HG02938 (cell line): ENCODE measurements around the gene L2HGDH.
"Not testable (repeated sequence)": the region's sequence is repeated elsewhere in the genome, so short reads cannot be mapped to it uniquely, and the experiment has no call there.

Experiments
- ATAC-seq: cut with Tn5 transposase; IDR thresholded peaks from one replicate; pipeline ENCODE4 v1.9.1; 2021; ENCODE audit warnings: mild to moderate bottlenecking, moderate library complexity; ENCODE audit not compliant: unreplicated experiment

The L2HGDH gene

DNA sequence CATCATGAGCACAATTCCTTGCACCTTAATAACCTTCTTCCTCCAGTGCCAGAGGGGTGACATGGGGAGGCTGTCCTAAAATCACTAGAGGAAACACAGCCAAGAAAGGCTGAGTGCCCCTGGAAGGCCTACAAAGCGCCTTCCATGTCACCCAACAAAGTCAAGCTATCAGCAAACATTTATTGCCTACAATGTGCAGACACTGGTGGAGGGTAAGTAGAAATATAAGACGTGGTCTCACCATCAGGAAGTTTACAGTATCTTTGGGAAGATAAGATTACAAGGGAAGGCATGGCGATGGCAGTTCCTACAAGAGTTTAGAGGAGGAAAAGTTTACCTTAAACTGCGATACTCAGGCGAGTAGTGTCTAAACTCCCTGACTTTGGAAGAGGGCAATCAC lies 28.0 kb upstream of the L2HGDH start:
- no peak for ATAC-seq

DNA sequence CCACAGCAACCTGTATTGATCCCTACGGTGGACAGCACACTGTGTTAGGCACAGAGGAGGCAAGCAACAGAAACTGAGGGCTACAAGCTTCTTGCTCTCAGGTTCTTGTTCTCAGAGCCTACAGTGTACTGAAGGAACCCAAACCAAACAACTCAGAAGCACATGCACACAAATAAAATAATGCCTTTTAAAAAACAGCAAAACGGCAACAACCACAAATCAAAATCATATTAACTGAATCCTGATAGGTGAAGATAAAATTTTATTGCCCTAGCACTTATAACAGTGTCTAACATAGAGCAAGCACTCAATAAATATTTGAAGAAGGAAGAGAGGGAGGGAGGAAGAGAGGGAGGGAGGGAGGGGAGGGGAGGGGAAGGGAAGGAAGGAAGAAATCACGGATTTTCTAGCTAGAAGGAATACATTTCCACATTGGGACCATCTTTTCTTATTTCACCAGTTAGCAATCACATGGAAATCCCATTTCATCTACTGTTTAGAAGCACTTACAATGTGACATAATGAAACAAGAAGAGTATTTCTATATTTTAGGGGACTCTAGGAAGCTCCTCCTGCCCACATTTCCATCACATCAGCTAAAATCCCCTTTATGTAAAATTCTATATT lies 27.3 kb upstream of the L2HGDH start:
- no peak for ATAC-seq

GRCh38 chr14:50338587-50338986 lies 26.6 kb upstream of the L2HGDH start:
- no peak for ATAC-seq

DNA sequence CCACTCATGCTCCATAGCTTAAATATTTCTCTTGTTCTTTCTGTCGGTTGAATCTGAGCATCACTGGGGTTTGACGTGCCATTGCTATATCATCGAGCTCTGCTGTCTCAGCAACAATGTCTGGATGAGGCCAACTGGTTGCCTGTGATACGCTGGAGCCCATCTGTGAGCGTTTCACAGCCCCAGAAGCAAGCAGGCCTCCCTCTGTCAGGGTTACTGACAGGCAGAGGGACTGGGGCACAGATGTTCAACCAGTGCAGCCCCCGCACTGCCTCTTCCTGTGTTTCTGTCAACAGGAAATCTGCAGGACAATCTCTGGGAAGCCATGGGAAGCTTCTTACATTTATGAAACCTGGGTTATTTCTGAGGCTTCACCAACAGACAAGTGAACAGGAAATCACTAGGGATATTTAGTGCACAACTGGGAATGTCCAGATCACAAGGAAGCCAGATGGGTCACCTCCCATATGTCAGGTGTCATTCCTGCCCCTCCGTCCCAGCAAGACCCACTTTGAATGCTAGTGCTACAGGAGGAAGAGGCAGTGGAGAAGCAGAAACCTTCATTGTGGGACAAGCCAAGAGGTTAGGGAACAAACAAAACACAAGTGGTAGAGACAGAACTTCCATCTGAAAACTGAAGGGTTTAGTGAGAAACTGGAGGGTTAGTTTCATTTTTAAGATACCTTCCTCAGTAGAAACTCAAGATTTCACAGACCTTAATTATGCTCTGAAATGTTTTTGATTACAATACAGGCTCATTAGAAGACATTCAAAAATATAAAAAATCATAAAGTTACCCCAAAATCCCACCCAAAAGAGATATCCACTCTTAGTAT lies 24.2 kb upstream of the L2HGDH start:
- ATAC-seq: no peak

DNA sequence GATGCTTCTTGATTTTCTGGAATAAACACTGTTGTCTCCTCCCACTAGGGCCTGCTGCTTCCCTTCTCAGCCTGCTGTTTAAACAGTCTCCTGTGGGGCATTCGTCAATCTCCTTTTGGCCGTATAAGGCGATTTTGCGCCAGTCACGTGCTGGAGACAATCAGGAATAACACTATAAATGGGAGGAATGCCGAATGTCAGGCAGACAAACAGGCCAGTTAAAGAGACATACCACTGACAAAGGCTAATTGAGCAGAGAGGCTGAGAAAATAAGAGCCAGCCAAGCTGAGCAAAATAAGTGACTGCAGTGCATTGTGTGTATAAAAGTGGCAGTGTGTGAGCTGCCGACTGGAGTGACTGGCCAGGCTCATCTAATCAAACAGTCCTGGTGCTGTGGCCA lies 23.4 kb upstream of the L2HGDH start:
- ATAC-seq: no peak

DNA sequence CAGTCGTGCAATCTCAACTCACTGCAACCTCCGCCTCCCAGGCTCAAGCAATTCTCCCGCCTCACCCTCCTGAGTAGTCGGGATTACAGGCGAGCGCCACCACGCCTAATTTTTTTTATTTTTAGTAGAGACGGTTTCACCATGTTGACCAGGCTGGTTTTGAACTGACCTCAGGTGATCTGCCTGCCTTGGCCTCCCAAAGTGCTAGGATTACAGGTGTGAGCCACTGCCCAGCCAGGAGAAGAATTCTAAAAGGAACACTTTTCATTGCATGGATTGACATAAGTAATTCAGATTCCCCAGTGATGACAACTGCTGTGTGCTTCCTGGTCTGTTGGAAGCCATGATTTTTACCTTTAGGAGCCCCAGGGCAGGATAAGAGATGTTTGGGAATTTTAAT lies 22.2 kb upstream of the L2HGDH start:
- ATAC-seq: no peak

GRCh38 chr14:50333014-50333509 lies 21.0 kb upstream of the L2HGDH start:
- ATAC-seq: no peak

GRCh38 chr14:50331596-50331995 lies 19.6 kb upstream of the L2HGDH start:
- no peak for ATAC-seq

- peak; percentile 92 for ATAC-seq
These were observed 9.1 kb upstream of the L2HGDH start for GRCh38 chr14:50321009-50321660.

DNA sequence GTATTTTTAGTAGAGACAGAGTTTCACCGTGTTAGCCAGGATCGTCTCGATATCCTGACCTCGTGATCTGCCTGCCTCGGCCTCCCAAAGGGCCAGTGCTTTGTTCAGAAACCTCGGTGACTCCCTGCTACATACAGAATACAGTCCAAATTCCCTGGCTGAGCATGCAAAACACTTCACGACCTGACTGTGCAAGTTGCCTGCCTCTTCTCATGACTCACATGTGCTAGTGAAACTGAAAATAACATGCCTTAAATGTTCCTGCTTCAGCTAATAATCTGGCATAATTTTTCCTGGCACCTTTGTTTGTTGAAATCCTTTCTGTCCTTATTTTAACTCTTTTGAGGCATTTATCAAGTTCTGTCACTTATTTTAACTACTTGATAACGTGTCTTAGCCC lies 8.3 kb upstream of the L2HGDH start:
- ATAC-seq: no peak

GRCh38 chr14:50319721-50320120 lies 7.7 kb upstream of the L2HGDH start:
- ATAC-seq: no peak

DNA sequence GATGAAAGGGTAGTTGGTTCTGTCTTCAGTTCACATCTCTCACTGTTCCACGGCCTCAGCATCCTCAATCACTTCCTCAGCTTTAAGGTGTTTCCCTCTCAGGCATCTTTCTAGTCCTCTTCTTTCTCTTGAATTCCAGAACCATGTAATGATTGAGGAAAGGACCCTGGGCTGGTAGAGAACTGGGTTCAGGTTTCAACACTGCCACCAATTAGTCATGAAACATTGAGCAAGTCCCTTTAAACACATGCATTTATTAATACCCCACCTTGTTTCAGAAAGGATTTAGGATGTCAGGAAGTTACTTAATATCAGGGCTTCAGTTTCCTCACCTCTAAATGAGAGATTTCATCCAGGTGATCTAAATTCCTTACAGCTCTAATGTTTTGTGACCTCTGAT lies 7.3 kb upstream of the L2HGDH start:
- no peak for ATAC-seq

GRCh38 chr14:50318031-50318626 lies 6.1 kb upstream of the L2HGDH start:
- no peak for ATAC-seq

DNA sequence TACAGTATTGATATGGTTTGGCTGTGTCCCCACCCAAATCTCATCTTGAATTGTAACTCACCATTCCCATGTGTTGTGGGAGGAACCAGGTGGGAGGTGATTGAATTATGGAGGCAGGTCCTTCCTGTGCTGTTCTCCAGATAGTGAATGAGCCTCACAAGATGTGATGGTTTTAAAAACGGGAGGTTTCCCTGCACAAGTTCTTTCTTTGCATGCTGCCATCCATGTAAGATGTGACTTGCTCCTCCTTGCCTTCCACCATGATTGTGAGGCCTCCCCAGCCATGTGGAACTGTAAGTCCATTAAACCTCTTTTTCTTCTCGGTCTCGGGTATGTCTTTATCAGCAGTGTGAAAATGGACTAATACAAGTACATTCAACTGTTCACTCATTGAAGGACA lies 2.1 kb upstream of the L2HGDH start:
- not testable (repeated sequence) for ATAC-seq

DNA sequence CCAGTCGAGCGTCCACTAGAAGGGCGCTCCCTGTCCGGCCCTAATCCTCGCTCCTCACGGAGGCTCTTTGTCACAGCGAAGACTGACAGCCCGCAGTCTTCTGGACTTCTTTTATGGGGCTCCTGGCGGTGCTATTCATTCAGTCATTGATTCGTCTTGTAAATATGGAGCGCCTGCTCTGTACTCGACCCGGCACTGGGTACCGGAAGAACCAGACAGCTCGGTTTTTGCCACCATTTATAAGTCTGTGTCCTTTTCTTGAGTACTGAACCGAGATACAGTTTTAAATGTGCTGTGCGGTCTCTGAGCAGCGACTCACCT lies 665 bp upstream of the L2HGDH start:
- peak; percentile 21 for ATAC-seq

GRCh38 chr14:50311337-50311971 lies 575 bp downstream of the L2HGDH start:
- no peak for ATAC-seq

DNA sequence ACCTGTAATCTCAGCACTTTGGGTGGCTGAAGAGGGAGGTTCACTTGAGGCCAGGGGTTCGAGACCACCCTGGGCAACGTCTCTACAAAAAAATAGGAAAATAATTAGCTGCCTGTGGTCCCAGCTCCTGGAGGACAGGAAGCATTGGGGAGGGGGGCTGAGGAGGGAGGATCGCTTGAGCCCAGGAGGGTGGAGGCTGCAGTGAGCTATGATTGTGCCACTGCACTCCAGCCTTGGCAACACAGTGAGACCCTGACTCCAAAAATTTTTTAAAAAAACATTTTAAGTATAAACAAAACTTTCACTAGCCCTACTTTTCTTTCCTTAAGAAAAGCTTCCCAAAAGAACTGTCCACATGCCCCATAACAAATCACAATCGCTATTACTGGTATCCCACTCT lies 1.6 kb downstream of the L2HGDH start:
- no peak for ATAC-seq

- ATAC-seq: no peak
These were observed 3.6 kb downstream of the L2HGDH start for GRCh38 chr14:50308363-50308915.

DNA sequence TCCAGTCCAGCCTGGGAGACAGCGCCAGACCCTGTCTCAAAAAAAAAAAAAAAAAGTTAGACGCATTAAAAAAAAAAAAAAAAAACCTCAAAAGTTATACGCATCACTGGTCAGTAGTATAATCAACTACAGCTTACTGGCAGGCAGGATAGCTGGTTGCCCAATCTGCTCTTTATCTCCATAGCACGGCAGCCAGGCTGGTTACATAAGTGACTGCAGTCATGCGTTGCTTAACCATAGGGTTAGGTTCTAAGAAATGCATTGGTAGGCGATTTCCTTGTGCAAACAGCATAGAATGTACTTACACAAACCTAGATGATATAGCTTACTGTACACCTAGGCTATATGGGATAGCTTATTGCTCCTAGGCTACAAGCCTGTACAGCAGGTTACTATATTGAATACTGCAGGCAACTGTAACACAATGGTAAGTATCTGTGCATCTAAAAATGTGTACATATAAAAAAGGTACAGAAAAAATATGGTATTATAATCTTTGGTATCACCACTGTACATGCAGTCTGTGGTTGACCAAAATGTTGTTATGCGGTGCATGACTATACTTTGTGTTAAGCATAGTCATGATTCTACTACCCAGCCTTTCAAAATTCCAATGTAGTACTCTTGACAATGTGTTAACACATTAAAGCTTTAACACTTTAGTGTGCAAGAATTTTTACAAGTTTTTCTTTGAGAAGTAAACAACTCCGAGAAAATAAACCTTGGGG lies 8.1 kb downstream of the L2HGDH start:
- ATAC-seq: no peak

DNA sequence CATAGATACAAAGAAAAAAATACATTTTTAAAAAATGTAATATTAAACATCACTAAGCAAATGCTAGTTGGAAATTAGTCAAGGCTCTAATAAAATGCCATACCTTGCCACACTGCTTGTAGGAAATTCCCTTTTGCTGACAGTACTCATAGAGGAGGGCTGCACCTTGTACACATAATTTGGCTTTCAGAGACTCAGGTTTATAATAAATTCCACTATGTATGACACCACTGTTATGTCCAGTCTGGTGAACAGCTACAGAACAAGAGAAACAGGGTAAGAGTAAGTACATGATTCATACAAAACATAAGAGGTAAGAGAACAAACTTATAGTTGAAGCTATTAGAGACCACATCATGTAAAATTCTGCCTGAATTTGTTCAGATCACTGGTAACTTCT lies 10.1 kb downstream of the L2HGDH start:
- no peak for ATAC-seq
